GM13976 (cell line): ENCODE results near the gene LRRTM4.

Source experiments
- DNase-seq: peaks from one replicate; pipeline ENCODE4 v3.0.0; 2012; ENCODE audit warnings: low spot score
- in situ Hi-C: fragments of 300-500 bp; cut with MboI; formaldehyde crosslinking; loops from one replicate; pipeline ENCODE4 v1.12.0; 2022; ENCODE audit warnings: low sequenced_read_pairs, mixed read lengths, inconsistent platforms; ENCODE audit not compliant: unreplicated experiment
- TF ChIP-seq, protein P1 (sequence below): IDR thresholded peaks from 2 replicates; pipeline ENCODE4 v1.5.1; 2012; ENCODE audit warnings: borderline replicate concordance, mild to moderate bottlenecking; ENCODE audit not compliant: insufficient read depth; ENCODE audit errors: extremely low read depth, missing control alignments, control extremely low read depth

The LRRTM4 gene

GRCh38 chr2:76861708-76862107 lies 660.5 kb downstream of the LRRTM4 start:
- in situ Hi-C loops: no loop called here
- DNase-seq: no peak

DNA sequence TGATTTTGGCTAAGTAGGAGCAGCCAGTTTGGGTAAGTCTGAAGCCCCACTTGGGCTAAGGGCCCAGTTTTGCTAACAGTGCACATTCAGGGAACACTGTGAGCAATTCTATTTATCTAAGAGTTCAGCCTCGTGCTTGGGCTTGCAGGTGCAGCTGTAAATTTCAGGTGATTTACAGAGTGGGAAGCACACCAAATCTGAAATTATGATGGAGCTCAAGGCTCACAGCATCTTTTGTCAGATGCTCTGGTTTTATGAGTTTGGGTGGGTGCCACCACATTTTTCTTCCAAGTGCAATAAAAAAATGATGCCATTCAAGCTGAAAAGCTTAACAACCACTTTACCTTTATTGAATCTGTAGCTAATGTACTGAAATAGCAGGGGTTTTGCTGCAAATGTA lies 671.2 kb downstream of the LRRTM4 start:
- no peak for DNase-seq
- in situ Hi-C loops: no loop called here
- TF ChIP-seq, protein P1, sequence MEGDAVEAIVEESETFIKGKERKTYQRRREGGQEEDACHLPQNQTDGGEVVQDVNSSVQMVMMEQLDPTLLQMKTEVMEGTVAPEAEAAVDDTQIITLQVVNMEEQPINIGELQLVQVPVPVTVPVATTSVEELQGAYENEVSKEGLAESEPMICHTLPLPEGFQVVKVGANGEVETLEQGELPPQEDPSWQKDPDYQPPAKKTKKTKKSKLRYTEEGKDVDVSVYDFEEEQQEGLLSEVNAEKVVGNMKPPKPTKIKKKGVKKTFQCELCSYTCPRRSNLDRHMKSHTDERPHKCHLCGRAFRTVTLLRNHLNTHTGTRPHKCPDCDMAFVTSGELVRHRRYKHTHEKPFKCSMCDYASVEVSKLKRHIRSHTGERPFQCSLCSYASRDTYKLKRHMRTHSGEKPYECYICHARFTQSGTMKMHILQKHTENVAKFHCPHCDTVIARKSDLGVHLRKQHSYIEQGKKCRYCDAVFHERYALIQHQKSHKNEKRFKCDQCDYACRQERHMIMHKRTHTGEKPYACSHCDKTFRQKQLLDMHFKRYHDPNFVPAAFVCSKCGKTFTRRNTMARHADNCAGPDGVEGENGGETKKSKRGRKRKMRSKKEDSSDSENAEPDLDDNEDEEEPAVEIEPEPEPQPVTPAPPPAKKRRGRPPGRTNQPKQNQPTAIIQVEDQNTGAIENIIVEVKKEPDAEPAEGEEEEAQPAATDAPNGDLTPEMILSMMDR: no peak

More at GRCh38 chr2:76861708-76862107, 660.5 kb downstream of the LRRTM4 start:
- TF ChIP-seq, protein P1: no peak

DNA sequence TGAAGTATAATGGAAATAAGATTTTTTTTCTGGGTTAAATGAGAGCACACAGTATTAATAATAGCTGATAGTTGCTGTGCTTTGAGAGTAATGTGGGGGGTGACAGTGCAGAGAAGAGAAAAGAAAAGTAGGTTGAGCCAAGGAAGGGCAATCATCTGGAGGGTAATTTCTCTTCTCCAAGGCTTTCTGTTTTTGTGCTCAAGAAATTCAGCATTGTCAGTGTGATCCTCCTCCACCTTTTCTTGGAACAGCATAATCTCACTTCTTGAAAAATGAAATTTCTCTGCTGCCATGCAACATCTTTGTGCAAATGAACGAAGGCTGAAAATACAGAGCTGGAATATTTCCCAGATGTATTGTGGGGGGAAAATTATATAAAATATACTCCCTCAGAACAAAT lies 673.1 kb downstream of the LRRTM4 start:
- TF ChIP-seq, protein P1: no peak
- DNase-seq: no peak
- in situ Hi-C loops: no loop called here

DNA sequence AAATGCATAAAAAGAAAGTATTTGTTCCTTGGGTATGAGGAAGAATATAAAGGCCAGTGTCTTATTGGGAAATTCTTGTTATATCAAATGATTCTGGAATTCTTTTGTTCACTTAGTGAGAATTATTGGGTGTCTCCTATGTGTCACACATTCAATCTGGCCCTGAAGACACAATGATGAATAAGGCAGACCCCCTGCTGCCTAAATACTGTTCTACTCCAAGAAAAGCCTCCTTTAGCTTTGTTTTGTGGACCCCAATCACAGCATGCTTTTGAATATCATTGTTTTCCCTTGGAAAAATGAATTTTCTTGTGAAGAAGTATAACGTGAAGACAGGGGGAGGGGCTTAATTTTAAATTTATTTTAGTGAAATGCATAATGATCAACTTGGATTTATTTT lies 682.4 kb downstream of the LRRTM4 start:
- no peak for DNase-seq
- in situ Hi-C loops: no loop called here
- TF ChIP-seq, protein P1: no peak

DNA sequence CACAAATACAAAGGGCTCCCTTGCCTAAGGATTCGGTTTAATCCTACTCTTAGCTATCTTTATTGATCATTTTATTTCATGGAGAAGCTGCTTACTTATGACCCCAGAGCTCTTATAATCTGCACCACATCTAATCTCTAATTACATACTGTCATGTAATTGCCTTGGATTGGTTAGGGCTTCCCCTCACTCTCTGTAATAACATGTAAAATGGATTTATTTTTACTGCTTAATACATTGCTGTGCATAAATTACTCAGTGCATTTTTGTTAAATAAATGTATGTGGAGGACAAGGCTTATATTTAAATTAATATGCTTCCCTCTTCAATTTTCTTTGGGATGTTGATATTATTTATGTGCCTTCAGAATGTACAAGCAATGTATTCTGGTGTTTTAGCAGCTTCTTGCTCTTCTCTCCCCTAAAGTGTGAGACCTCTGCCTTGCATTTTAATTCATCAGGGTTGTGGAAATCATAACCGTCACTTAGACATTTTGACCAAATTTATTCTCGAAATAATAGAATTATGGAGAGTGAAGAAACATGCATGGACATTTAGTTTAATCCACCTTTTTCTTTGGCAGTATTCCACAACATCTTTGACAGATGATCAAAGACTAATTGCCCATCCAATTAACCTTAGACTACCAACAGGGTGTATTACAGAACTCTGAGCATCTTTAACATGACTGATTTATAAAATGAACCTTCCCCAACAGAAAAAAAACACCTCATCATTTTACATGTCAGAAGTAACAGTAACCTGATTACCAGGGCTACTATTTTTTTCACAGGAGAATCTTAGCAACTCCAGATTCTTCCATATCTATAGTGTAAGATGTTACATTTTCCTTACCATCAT lies 692.6 kb downstream of the LRRTM4 start:
- in situ Hi-C loops: no loop called here
- TF ChIP-seq, protein P1: no peak
- DNase-seq: no peak

GRCh38 chr2:76826691-76827090 lies 695.5 kb downstream of the LRRTM4 start:
- TF ChIP-seq, protein P1: no peak
- in situ Hi-C loops: no loop called here
- DNase-seq: no peak
